Thymus (tissue), 11 donors: Measurements from ENCODE around the gene SNX24. TPM values are rescaled to one million over a fixed set of nuclear protein-coding genes. Genes with fewer than 3 reads are reported as not detected.

Experiments used
- DNase-seq, 9 donors: peaks; one replicate each; pipeline ENCODE4 v3.0.0-alpha.2; 2013; ENCODE audit warnings: low spot score in 9 of 9, low read depth in 6 of 9, missing footprints in 1 of 9
- H3K27ac ChIP-seq, 2 donors: one replicate each; pipeline ENCODE4 v1.5.1; 2013; ENCODE audit warnings: control low read depth in 1 of 2, low read depth in 1 of 2, low read length in 1 of 2, mild to moderate bottlenecking in 1 of 2, moderate library complexity in 1 of 2
- H3K27me3 ChIP-seq, 2 donors: one replicate each; pipeline ENCODE4 v1.5.1; 2013; ENCODE audit warnings: low read length in 1 of 2; ENCODE audit not compliant: control insufficient read depth in 2 of 2, insufficient read depth in 1 of 2
- H3K36me3 ChIP-seq, 2 donors: one replicate each; pipeline ENCODE4 v1.5.1; 2013; ENCODE audit warnings: low read length in 1 of 2, mild to moderate bottlenecking in 1 of 2, moderate library complexity in 1 of 2; ENCODE audit not compliant: control insufficient read depth in 2 of 2, insufficient read depth in 2 of 2
- H3K4me1 ChIP-seq, 2 donors: one replicate each; pipeline ENCODE4 v1.5.1; 2013; ENCODE audit warnings: low read length in 2 of 2; ENCODE audit not compliant: control insufficient read depth in 2 of 2, insufficient read depth in 2 of 2
- H3K4me3 ChIP-seq, 2 donors: one replicate each; pipeline ENCODE4 v1.5.1; 2013; ENCODE audit warnings: low read length in 2 of 2, control low read depth in 1 of 2, mild to moderate bottlenecking in 1 of 2
- H3K9me3 ChIP-seq, 2 donors: one replicate each; pipeline ENCODE4 v1.5.1; 2013; ENCODE audit warnings: low read length in 1 of 2, mild to moderate bottlenecking in 1 of 2; ENCODE audit not compliant: control insufficient read depth in 2 of 2, insufficient read depth in 1 of 2
- WGBS: extraction: QIAGEN DNeasy Blood & Tissue Kit; methylation state at CpG from one replicate; pipeline ENCODE4 v1.1.7; 2013; 5-methylcytosine and 5-hydroxymethylcytosine counted together
- polyA plus RNA-seq: library from polyadenylated mRNA; stranded (reverse); fragments of 200-250 nt; gene quantifications from one replicate; pipeline ENCODE4 v1.2.3, GENCODE V29; 2013
- total RNA-seq: library from RNA; stranded (reverse); fragments of 120-200 nt; gene quantifications from one replicate; pipeline ENCODE4 v1.2.4, GENCODE V29; 2013
- donor health status: healthy.

Gene SNX24
- total and polyA plus RNA-seq, 2 donors = 3.3 to 11.1 TPM

- WGBS = 96% methylated on average over 1 of the region's 1 CpG
- Histone ChIP-seq H3K27ac (no peak overlapping the region), H3K36me3 (no peaks in the 10 kb centered on the region), H3K27me3 (no peaks in the 10 kb centered on the region), H3K4me1 (no peaks in the 10 kb centered on the region), H3K9me3 (no peaks in the 10 kb centered on the region), H3K4me3 (no peak overlapping the region)
- no peak for DNase-seq
These were observed 166.9 kb downstream of the SNX24 start for GRCh38 chr5:123012321-123012720.

DNA sequence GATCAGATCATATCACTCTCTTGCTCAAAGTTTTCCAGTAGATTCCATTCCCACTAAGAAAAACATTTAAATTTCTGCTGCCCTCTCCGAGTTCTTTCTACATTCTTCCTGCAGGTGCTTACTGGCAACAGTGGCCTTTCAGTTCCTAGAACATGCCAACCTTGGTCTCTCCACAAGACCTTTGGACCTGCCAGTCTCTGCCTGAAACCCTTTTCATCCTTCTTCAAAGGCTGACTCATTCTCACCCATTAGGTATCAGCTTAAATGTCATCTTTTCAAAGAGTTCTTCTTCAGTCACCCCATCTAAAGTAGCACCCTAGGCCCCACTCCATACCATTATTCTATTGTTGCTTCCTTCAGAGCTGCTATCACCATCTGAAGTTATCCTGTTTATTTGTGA is 169.3 kb downstream of the SNX24 start:
- WGBS = 88% methylated on average over 1 of the region's 1 CpG
- H3K4me1 ChIP-seq = no peaks in the 10 kb centered on the region
- DNase-seq = no peak
- H3K4me3 ChIP-seq = no peak overlapping the region
- H3K9me3 ChIP-seq = no peaks in the 10 kb centered on the region
- H3K27ac ChIP-seq = no peak overlapping the region
- no peaks in the 10 kb centered on the region for H3K27me3 ChIP-seq
- H3K36me3 ChIP-seq = no peaks in the 10 kb centered on the region

DNA sequence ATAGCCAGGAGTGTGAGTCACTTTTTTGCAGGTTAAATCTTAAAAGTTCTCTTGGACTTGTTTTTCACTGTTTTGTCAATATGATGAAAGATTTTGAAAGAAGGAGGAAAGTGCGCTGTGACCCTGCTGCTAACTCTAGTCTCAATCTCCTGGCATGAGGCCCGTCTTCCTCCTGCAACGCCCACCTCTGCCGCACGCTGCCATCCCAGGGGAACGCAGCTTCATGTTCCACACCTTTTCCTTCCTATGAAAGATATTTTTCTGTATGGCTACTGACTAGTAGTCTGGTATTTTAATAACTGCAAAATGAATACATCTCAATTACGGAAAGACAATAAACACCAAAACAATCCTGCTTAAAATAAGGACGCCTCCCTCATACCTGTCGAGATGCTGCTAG is 182.8 kb downstream of the SNX24 start:
- WGBS = 97% methylated on average over 9 of the region's 9 CpGs
- Histone ChIP-seq H3K4me3 (no peak overlapping the region), H3K27ac (no peak overlapping the region), H3K36me3 (no peaks in the 10 kb centered on the region), H3K9me3 (no peaks in the 10 kb centered on the region), H3K4me1 (no peaks in the 10 kb centered on the region), H3K27me3 (peaks cover under 1 to 17% of the 10 kb centered on the region in 2 donors)
- no peak for DNase-seq

DNA sequence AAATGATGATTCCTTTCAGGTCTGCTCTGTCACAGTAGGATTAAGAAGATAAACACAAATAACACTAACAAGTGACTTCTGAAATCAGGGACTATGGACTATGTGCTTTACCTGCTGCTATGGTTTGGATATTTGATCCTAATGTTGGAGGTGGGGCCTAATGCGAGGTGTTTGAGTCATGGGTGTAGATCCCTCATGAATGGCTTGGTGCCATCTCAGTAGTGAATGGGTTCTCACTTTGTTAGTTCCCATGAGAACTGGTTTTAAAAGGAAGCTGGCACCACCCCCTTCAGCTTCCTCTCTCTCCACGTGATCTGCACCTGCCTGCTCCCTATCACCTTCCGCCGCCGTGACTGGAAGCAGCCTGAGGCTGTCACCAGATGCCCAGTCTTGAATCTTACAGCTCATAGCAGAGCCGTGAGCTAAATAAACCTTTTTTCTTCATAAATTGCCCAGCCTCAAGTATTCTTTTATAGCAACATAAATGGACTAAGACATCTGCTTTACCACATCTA is 187.8 kb downstream of the SNX24 start:
- Histone ChIP-seq H3K27ac (no peak overlapping the region), H3K36me3 (no peaks in the 10 kb centered on the region), H3K9me3 (no peaks in the 10 kb centered on the region), H3K4me3 (no peak overlapping the region), H3K4me1 (no peaks in the 10 kb centered on the region), H3K27me3 (peaks cover 33 to 67% of the 10 kb centered on the region in 2 donors)
- DNase-seq = no peak
- WGBS = 80% methylated on average over 6 of the region's 6 CpGs

GRCh38 chr5:123035360-123035917 is 190.0 kb downstream of the SNX24 start:
- WGBS = 2% methylated on average over 27 of the region's 27 CpGs
- H3K4me3 ChIP-seq = peak overlapping the region in 1 of 2 donors; percentile 44
- H3K27ac ChIP-seq = no peak overlapping the region
- H3K27me3 ChIP-seq = peaks cover 38 to 83% of the 10 kb centered on the region in 2 donors
- no peaks in the 10 kb centered on the region for H3K9me3 ChIP-seq
- DNase-seq = peak in 1 of 9 donors; percentile 15
- H3K4me1 ChIP-seq = no peaks in the 10 kb centered on the region
- no peaks in the 10 kb centered on the region for H3K36me3 ChIP-seq

DNA sequence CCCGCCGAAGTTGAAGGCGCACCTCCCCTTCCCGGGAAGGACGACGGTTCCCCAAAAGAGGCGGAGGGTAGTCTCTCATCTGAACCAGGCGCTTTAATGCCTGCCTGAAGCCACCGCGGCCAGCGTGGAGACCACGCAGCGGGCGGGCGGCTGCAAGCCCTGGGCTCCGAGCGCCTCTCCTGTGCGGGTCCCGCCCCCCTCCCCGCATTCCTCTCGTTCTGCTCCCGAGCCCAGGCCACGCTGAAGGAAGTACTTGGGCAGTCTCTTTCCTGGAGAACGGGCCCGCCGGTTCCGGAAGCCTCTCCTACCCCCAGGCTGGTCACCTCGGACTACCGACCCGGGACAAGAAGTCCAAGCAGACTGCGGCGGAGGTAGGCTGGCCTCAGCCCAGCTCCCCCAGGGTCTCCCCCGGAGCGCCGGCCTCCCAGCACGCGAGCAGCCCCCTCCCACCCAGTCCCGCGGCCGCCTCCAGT is 190.5 kb downstream of the SNX24 start:
- Histone ChIP-seq H3K27ac (peak overlapping the region in 1 of 2 donors; percentile 31), H3K9me3 (no peaks in the 10 kb centered on the region), H3K4me3 (peak overlapping the region; percentile 29 to 44), H3K4me1 (no peaks in the 10 kb centered on the region), H3K27me3 (peaks cover 38 to 81% of the 10 kb centered on the region in 2 donors), H3K36me3 (no peaks in the 10 kb centered on the region)
- peak in 1 of 9 donors; percentile 6 for DNase-seq
- 2% methylated on average over 40 of the region's 40 CpGs for whole genome bisulfite sequencing

- H3K27me3 ChIP-seq = peaks cover 38 to 78% of the 10 kb centered on the region in 2 donors
- H3K4me3 ChIP-seq = peak within 1 kb of the TSS; percentile 29 to 44
- DNase-seq = peak in 1 of 9 donors; percentile 20
- H3K9me3 ChIP-seq = no peaks in the 10 kb centered on the region
- no peaks in the 10 kb centered on the region for H3K36me3 ChIP-seq
- H3K4me1 ChIP-seq = no peaks in the 10 kb centered on the region
- peak within 1 kb of the TSS in 1 of 2 donors; percentile 65 for H3K27ac ChIP-seq
- 2% methylated on average over 84 of the region's 84 CpGs for WGBS
These were observed 191.1 kb downstream of the SNX24 start, which contains the start of gene PPIC for GRCh38 chr5:123036391-123037103. Gene PPIC, minus strand, starts transcription at chr5:123036725. Its CDS starts 100 bp downstream, at chr5:123036625.

DNA sequence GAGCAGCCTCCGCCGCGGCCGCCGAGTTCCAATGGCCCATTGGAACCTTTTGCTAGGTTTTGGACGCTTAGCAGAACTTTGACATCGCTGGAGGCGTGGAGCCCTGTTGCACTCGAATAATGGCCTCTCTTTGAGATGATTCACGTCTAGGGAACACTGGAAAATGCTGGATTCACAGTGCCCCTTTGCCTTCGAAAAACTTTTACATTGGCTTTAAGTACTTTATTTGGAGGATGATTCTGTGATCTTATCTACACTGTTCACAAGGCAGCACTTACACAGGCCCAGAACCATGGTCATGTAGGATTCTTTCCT is 191.6 kb downstream of the SNX24 start:
- Histone ChIP-seq H3K27ac (peak overlapping the region in 1 of 2 donors; percentile 65), H3K36me3 (no peaks in the 10 kb centered on the region), H3K9me3 (no peaks in the 10 kb centered on the region), H3K27me3 (peaks cover 38 to 76% of the 10 kb centered on the region in 2 donors), H3K4me3 (peak overlapping the region; percentile 4 to 44), H3K4me1 (no peaks in the 10 kb centered on the region)
- peak in 1 of 9 donors; percentile 3 for DNase-seq
- 4% methylated on average over 11 of the region's 11 CpGs for WGBS

DNA sequence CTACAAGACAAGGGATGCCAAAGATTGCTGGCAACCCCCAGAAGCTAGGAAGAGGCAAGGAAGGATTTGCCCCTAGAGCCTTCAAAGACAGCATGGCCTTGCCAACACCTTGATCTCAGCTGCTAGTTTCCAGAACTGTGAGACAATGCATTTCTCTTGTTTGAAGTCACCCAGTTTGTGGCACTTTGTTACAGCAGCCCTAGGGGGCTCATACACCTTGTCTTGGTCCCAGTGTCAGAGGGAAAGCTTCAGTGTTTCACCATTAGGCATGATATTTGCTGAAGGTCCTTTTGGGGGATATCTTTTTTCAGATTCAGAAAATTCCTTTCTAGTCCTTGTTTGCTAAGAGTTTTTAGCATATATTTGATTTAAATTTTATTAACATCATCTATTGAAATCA is 194.3 kb downstream of the SNX24 start:
- Histone ChIP-seq H3K4me3 (no peak overlapping the region), H3K4me1 (no peaks in the 10 kb centered on the region), H3K9me3 (no peaks in the 10 kb centered on the region), H3K27ac (no peak overlapping the region), H3K27me3 (peaks cover 29 to 52% of the 10 kb centered on the region in 2 donors), H3K36me3 (no peaks in the 10 kb centered on the region)
- DNase-seq = no peak
